K562 (cell line): Measurements from ENCODE around the gene UTP15. TPM values are rescaled to one million over a fixed set of nuclear protein-coding genes. Genes with fewer than 3 reads are reported as not detected.

Source experiments
- ATAC-seq: fragments of 200-7000 bp; cut with Tn5 transposase; 3 replicates; pipeline ENCODE4 v1.9.1; 2020; ENCODE audit warnings: moderate library complexity
- BruUV-seq: library from RNA; stranded (reverse); fragments of 400-500 nt; replicated peaks from 2 replicates; lab custom pipeline; 2021; lab: Mats Ljungman, UMichigan
- CTCF ChIA-PET: fragments of 300-600 bp; formaldehyde crosslinking; extraction: SDS; loops from one replicate; lab custom pipeline; 2021; ENCODE audit warnings: low intra/inter-chr PET ratio; lab: Yijun Ruan, JAX
- POLR2A ChIA-PET: fragments of 300-600, 350-650 bp; sonication (Branson Sonifier 250); formaldehyde crosslinking; extraction: SDS; loops from one replicate; lab custom pipeline; 2021; ENCODE audit warnings: antibody characterized with exemption, inconsistent platforms; lab: Yijun Ruan, JAX
- DNase-seq, 4 experiments: peaks; one replicate each; pipeline versions ENCODE4 v3.0.0 to v3.0.0-alpha.2; 2011 to 2018; ENCODE audit warnings: low spot score in 3 of 4, mixed read lengths in 3 of 4; ENCODE audit errors: extremely low read depth in 1 of 4
- FAIRE-seq: peaks from 2 replicates; lab custom pipeline; 2011; peaks lifted over from hg19 to GRCh38; lab: Jason Lieb, UNC
- H2AFZ ChIP-seq: 2 replicates; pipeline ENCODE4 v1.6.0; 2011; ENCODE audit warnings: low read depth, low read length, control low read depth, inconsistent platforms
- H3K27ac ChIP-seq: fragments of 200-600 bp; 3 replicates; pipeline ENCODE4 v1.8.0; 2011; ENCODE audit warnings: low read depth, mild to moderate bottlenecking, control low read depth, inconsistent platforms, low read length, moderate library complexity, mixed read lengths; ENCODE audit errors: extremely low read depth
- H3K27me3 ChIP-seq, 2 experiments: fragments of 300-600 bp in 1 of 2; 2 replicates in 1 of 2; 3 replicates in 1 of 2; pipeline versions ENCODE4 v1.6.0 to v1.8.0; 2011; ENCODE audit warnings: inconsistent platforms in 2 of 2, low read length in 2 of 2, mild to moderate bottlenecking in 1 of 2, mixed read lengths in 1 of 2, moderate library complexity in 1 of 2; ENCODE audit not compliant: control insufficient read depth in 2 of 2, insufficient read depth in 2 of 2
- H3K36me3 ChIP-seq: fragments of 300-600 bp; 3 replicates; pipeline ENCODE4 v1.8.0; 2011; ENCODE audit warnings: mild to moderate bottlenecking, low read length, inconsistent platforms; ENCODE audit not compliant: control insufficient read depth, insufficient read depth
- H3K4me1 ChIP-seq, 2 experiments: fragments of 200-600 bp in 1 of 2; replicated peaks in 1 of 2; 2 replicates in 1 of 2; 3 replicates in 1 of 2; pipeline versions ENCODE4 v1.5.1 to v1.8.0; 2011; ENCODE audit warnings: inconsistent platforms in 2 of 2, low read length in 2 of 2, mild to moderate bottlenecking in 1 of 2, mixed read lengths in 1 of 2, moderate library complexity in 1 of 2; ENCODE audit not compliant: control insufficient read depth in 2 of 2, insufficient read depth in 2 of 2
- H3K4me2 ChIP-seq: 2 replicates; pipeline ENCODE4 v1.6.1; 2011; ENCODE audit warnings: low read length, control low read depth, inconsistent platforms, mixed read lengths; ENCODE audit not compliant: insufficient read depth
- H3K4me3 ChIP-seq: fragments of 200-600 bp; sonication (generic), shearing (Covaris generic); 2 replicates; pipeline ENCODE4 v1.5.1; 2016; ENCODE audit warnings: control low read depth, inconsistent platforms
- H3K79me2 ChIP-seq: fragments of 200-600 bp; 3 replicates; pipeline ENCODE4 v1.8.0; 2011; ENCODE audit warnings: low read length, inconsistent platforms; ENCODE audit not compliant: control insufficient read depth, insufficient read depth
- H3K9ac ChIP-seq, 2 experiments: 2 replicates each; pipeline versions ENCODE4 v1.6.0 to v1.6.1; 2011; ENCODE audit warnings: low read depth in 2 of 2, low read length in 2 of 2, control low read depth in 1 of 2, inconsistent platforms in 1 of 2, mild to moderate bottlenecking in 1 of 2, mixed read lengths in 1 of 2; ENCODE audit not compliant: insufficient read depth in 1 of 2
- H3K9me1 ChIP-seq: one replicate; pipeline ENCODE4 v1.6.0; 2011; ENCODE audit warnings: inconsistent platforms, mild to moderate bottlenecking, low read length, moderate library complexity; ENCODE audit not compliant: control insufficient read depth, insufficient read depth
- H3K9me3 ChIP-seq: replicated peaks from 2 replicates; pipeline ENCODE4 v1.5.1; 2011; ENCODE audit warnings: low read depth, low read length, inconsistent platforms; ENCODE audit not compliant: control insufficient read depth, insufficient read depth
- H4K20me1 ChIP-seq: replicated peaks from 2 replicates; pipeline ENCODE4 v1.6.1; 2011; ENCODE audit warnings: low read length, inconsistent platforms, mixed read lengths; ENCODE audit not compliant: control insufficient read depth, insufficient read depth
- EZH2 ChIP-seq: IDR thresholded peaks from 2 replicates; pipeline ENCODE4 v1.6.1; 2012; ENCODE audit warnings: low read depth, mild to moderate bottlenecking, inconsistent platforms, low read length, borderline replicate concordance
- GTF3C2 ChIP-seq: IDR thresholded peaks from 3 replicates; pipeline ENCODE4 v1.6.1; 2011; ENCODE audit warnings: borderline replicate concordance, mild to moderate bottlenecking, moderate library complexity; ENCODE audit not compliant: insufficient read length; ENCODE audit errors: extremely low read depth
- JUND ChIP-seq, 2 experiments: IDR thresholded peaks; 2 replicates in 1 of 2; 3 replicates in 1 of 2; pipeline ENCODE4 v1.6.1; 2011; ENCODE audit warnings: borderline replicate concordance in 2 of 2, low read depth in 2 of 2, low read length in 2 of 2, improper control_type of control experiment in 1 of 2, missing biosample characterization in 1 of 2, missing genetic modification characterization in 1 of 2, missing genetic modification reagents in 1 of 2
- KLF6 ChIP-seq: fragments of 250-450 bp; sonication (Bioruptor Pico); IDR thresholded peaks from 2 replicates; pipeline ENCODE4 v1.4.0; 2020; ENCODE audit warnings: mild to moderate bottlenecking, moderate library complexity, borderline replicate concordance
- NR2C1 ChIP-seq, 2 experiments: fragments of 450-650 bp; IDR thresholded peaks; 2 replicates each; pipeline ENCODE4 v1.6.1; 2017; ENCODE audit warnings: mild to moderate bottlenecking in 2 of 2, antibody characterized with exemption in 1 of 2, inconsistent platforms in 1 of 2, missing compliant biosample characterization in 1 of 2, missing genetic modification characterization in 1 of 2
- RFX5 ChIP-seq: IDR thresholded peaks from 2 replicates; pipeline ENCODE4 v1.6.1; 2011; ENCODE audit warnings: low read depth, mild to moderate bottlenecking, improper control_type of control experiment, low read length
- SMAD1 ChIP-seq: fragments of 150-350 bp; IDR thresholded peaks from 2 replicates; pipeline ENCODE4 v1.6.1; 2014; ENCODE audit warnings: low read length, low read depth; ENCODE audit not compliant: partially characterized antibody
- TOE1 ChIP-seq, 2 experiments: fragments of 450-650 bp in 1 of 2; sonication (generic) in 1 of 2; formaldehyde crosslinking in 1 of 2; IDR thresholded peaks; 2 replicates each; pipeline versions ENCODE4 v1.7.1 to v1.8.0; 2016 to 2022; ENCODE audit warnings: borderline replicate concordance in 2 of 2, mild to moderate bottlenecking in 2 of 2, antibody characterized with exemption in 1 of 2, inconsistent platforms in 1 of 2, low read depth in 1 of 2, missing genetic modification reagents in 1 of 2, moderate library complexity in 1 of 2
- ZBTB7A ChIP-seq: IDR thresholded peaks from 2 replicates; pipeline ENCODE4 v1.6.1; 2011; ENCODE audit warnings: low read depth, mild to moderate bottlenecking, low read length, moderate library complexity, borderline replicate concordance; ENCODE audit not compliant: control insufficient read depth
- ZNF263 ChIP-seq: sonication (generic); formaldehyde crosslinking; IDR thresholded peaks from 2 replicates; pipeline ENCODE4 v1.8.0; 2022; ENCODE audit warnings: mild to moderate bottlenecking, missing genetic modification reagents, borderline replicate concordance
- WGBS: fragments of 100-300 bp; shearing (Covaris generic); methylation state at CpG from one replicate; pipeline ENCODE4 v1.1.6; 2016; ENCODE audit warnings: low coverage, mixed read lengths; ENCODE audit not compliant: insufficient coverage; ENCODE audit errors: missing lambda C conversion rate; 5-methylcytosine and 5-hydroxymethylcytosine counted together
- in situ Hi-C: fragments of 300-500 bp; cut with MboI; formaldehyde crosslinking; loops from 4 replicates; pipeline ENCODE4 v1.15.0; 2018; ENCODE audit warnings: inconsistent platforms, mixed read lengths
- intact Hi-C: fragments of 100-400 bp; cut with micrococcal nuclease; formaldehyde crosslinking; loops from 2 replicates; pipeline ENCODE4 v1.14.2; 2022
- polyA plus RNA-seq, 8 experiments: library from polyadenylated mRNA; depleted of rRNA in 4 of 8; stranded (reverse) in 5 of 8; unstranded in 3 of 8; fragments of >200 nt; fragmentation: Nextera tagmentation in 2 of 8; fragmentation: Illumina TruSeq in 1 of 8; extraction: Ambion mirVana in 2 of 8; extraction: Trizol in 1 of 8; gene quantifications; 2 replicates each; pipeline versions ENCODE4 v1.2.1 to v1.2.3, GENCODE V29; 2011 to 2014; ENCODE audit warnings: inconsistent platforms in 1 of 8, missing spikeins in 1 of 8
- total RNA-seq, 7 experiments: library from RNA; depleted of rRNA in 6 of 7; stranded (reverse); fragments of >200 nt in 6 of 7; fragmentation: Illumina TruSeq in 2 of 7; extraction: Trizol in 2 of 7; gene quantifications; 2 replicates each; pipeline versions ENCODE4 v1.2.1 to v1.2.3, GENCODE V29; 2011 to 2021; ENCODE audit warnings: low replicate concordance in 1 of 7
- TF ChIP-seq, protein P1 (sequence below): fragments of 450-650 bp; conservative IDR thresholded peaks from 2 replicates; pipeline ENCODE4 v1.6.1; 2016; ENCODE audit warnings: missing genetic modification characterization, low read depth, mild to moderate bottlenecking, control low read depth, missing compliant biosample characterization
- TF ChIP-seq, protein P2 (sequence below): fragments of 250-450 bp; sonication (Bioruptor Pico); IDR thresholded peaks from 2 replicates; pipeline ENCODE4 v1.5.0; 2021

The UTP15 gene
- total and polyA plus RNA-seq, 9 of the 15 experiments (the other 6 are each of a cell fraction or from before 2014, with no cell fraction given), result 28.1 to 49.3 (median 37.0) TPM

DNA sequence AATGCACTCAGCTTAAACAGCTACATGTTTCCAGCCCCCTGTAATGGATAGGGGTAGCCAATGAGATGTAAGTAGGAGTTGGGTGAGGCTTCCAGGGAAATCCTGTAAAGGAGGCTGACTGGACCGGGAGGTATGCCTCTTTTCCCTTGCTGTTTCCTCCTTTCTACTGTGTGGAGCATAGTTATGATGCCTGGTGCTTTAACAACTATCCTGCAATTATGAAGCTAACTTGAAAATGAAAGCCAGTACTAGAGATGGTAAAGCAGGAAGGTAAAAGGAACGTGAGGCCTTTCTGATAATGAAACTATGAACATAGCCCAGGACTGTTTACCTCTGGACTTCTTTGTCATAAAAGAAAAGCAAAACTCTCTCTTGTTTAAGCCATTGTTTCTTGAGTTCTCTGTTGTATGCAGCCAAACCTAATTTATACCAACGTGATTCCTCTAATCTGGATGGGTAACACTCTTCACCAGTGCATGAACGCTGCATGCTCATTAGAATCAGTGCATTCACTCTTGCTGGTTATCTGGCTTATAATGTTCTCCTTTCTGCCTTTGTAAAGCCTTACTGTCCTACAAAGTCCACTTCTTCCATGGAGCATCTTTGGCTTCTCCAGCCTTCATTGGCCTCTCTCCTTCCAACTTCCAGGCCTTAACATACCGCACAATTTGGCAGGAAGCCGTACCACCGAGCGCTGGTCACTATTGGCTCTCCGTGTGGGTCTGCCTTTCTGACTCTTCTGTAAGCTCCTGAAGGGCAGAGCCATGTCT, 52.2 kb downstream of the UTP15 start:
- CTCF ChIA-PET, result no interaction called here
- no peak overlapping the region for H2AFZ ChIP-seq
- ATAC-seq (no peak), FAIRE-seq (no peak), DNase-seq (no peak)
- H3K27me3 ChIP-seq, result peaks cover 7 to 15% of the 10 kb centered on the region in 2 experiments; a peak in 2 of 5 replicates
- POLR2A ChIA-PET, result interaction anchor here (1.5 kb wide), 1 partner anchor 18 kb away, joined by 3 read pairs; no protein-coding TSS in a partner anchor
- H3K9me3 ChIP-seq, result no peaks in the 10 kb centered on the region
- in situ Hi-C loops (no loop called here), intact Hi-C loops (no loop called here)
- H3K4me1 ChIP-seq, result no peaks in the 10 kb centered on the region
- no TSS peak for BruUV-seq
- H3K4me2 ChIP-seq, result no peak overlapping the region
- H3K36me3 ChIP-seq, result no peaks in the 10 kb centered on the region
- no peak overlapping the region for H3K4me3 ChIP-seq
- no peak overlapping the region for H3K27ac ChIP-seq
- H3K9ac ChIP-seq, result no peak overlapping the region
- no peaks in the 10 kb centered on the region for H3K79me2 ChIP-seq
- no peaks in the 10 kb centered on the region for H4K20me1 ChIP-seq
- WGBS, result 0% methylated on average over 9 of the region's 9 CpGs
- H3K9me1 ChIP-seq, result no peaks in the 10 kb centered on the region
- TF ChIP-seq NR2C1 (IDR thresholded peaks at IDR 0.05) (no peak), NR2C1 (tag; IDR thresholded peaks at IDR 0.05) (no peak), EZH2 (no peak), SMAD1 (no peak), ZBTB7A (no peak), RFX5 (no peak), JUND (IDR thresholded peaks at IDR 0.05; ENCODE audit: borderline replicate concordance, low read depth, low read length) (no peak), JUND (tag; IDR thresholded peaks at IDR 0.05; ENCODE audit: borderline replicate concordance, low read depth, low read length) (no peak), KLF6 (CRISPR knock-in tag) (no peak), ZNF263 (CRISPR knock-in tag) (no peak), GTF3C2 (no peak), TOE1 (IDR thresholded peaks at IDR 0.05; ENCODE audit: borderline replicate concordance) (no peak), TOE1 (CRISPR knock-in tag; IDR thresholded peaks at IDR 0.05; ENCODE audit: borderline replicate concordance, low read depth) (no peak)
- TF ChIP-seq, protein P1, sequence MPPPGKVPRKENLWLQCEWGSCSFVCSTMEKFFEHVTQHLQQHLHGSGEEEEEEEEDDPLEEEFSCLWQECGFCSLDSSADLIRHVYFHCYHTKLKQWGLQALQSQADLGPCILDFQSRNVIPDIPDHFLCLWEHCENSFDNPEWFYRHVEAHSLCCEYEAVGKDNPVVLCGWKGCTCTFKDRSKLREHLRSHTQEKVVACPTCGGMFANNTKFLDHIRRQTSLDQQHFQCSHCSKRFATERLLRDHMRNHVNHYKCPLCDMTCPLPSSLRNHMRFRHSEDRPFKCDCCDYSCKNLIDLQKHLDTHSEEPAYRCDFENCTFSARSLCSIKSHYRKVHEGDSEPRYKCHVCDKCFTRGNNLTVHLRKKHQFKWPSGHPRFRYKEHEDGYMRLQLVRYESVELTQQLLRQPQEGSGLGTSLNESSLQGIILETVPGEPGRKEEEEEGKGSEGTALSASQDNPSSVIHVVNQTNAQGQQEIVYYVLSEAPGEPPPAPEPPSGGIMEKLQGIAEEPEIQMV (tag), result no peak
- TF ChIP-seq, protein P2, sequence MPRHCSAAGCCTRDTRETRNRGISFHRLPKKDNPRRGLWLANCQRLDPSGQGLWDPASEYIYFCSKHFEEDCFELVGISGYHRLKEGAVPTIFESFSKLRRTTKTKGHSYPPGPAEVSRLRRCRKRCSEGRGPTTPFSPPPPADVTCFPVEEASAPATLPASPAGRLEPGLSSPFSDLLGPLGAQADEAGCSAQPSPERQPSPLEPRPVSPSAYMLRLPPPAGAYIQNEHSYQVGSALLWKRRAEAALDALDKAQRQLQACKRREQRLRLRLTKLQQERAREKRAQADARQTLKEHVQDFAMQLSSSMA (CRISPR knock-in tag), result no peak
